NCI-H1694 treated with DMSO at 0.1 percent for 48 hours (cell line): ENCODE measurements around the gene TNIK.

Experiments
- DNase-seq: peaks from one replicate; lab custom pipeline; 2025; lab: John Stamatoyannopoulos, UW

The TNIK gene

GRCh38 chr3:171227828-171228227 is 232.4 kb downstream of the TNIK start:
- no peak for DNase-seq

- DNase-seq, result no peak
These were observed 232.8 kb downstream of the TNIK start for GRCh38 chr3:171227359-171227758.

GRCh38 chr3:171226794-171227193 is 233.4 kb downstream of the TNIK start:
- DNase-seq, result no peak

- no peak for DNase-seq
These were observed 234.5 kb downstream of the TNIK start for GRCh38 chr3:171225708-171226107.

GRCh38 chr3:171225165-171225564 is 235.0 kb downstream of the TNIK start:
- no peak for DNase-seq

- no peak for DNase-seq
These were observed 236.8 kb downstream of the TNIK start for GRCh38 chr3:171223396-171223795.

GRCh38 chr3:171222995-171223394 is 237.2 kb downstream of the TNIK start:
- DNase-seq, result no peak

GRCh38 chr3:171221597-171221996 is 238.6 kb downstream of the TNIK start:
- no peak for DNase-seq

- no peak for DNase-seq
These were observed 239.1 kb downstream of the TNIK start for GRCh38 chr3:171221104-171221503.

GRCh38 chr3:171219258-171219657 is 240.9 kb downstream of the TNIK start:
- no peak for DNase-seq

GRCh38 chr3:171218069-171218468 is 242.1 kb downstream of the TNIK start:
- DNase-seq, result no peak

- no peak for DNase-seq
These were observed 246.3 kb downstream of the TNIK start for GRCh38 chr3:171213907-171214306.

GRCh38 chr3:171213178-171213577 is 247.0 kb downstream of the TNIK start:
- no peak for DNase-seq

- no peak for DNase-seq
These were observed 247.6 kb downstream of the TNIK start for GRCh38 chr3:171212648-171213047.

GRCh38 chr3:171206283-171206682 is 253.9 kb downstream of the TNIK start:
- no peak for DNase-seq

GRCh38 chr3:171204942-171205341 is 255.3 kb downstream of the TNIK start:
- DNase-seq, result no peak

GRCh38 chr3:171201825-171202224 is 258.4 kb downstream of the TNIK start:
- DNase-seq, result no peak

GRCh38 chr3:171200750-171201088 is 259.5 kb downstream of the TNIK start:
- no peak for DNase-seq

GRCh38 chr3:171200052-171200749 is 260.0 kb downstream of the TNIK start:
- DNase-seq, result no peak

- no peak for DNase-seq
These were observed 260.8 kb downstream of the TNIK start for GRCh38 chr3:171199473-171199829.

- no peak for DNase-seq
These were observed 261.3 kb downstream of the TNIK start for GRCh38 chr3:171198781-171199472.

- DNase-seq, result no peak
These were observed 264.5 kb downstream of the TNIK start for GRCh38 chr3:171195686-171196085.

GRCh38 chr3:171194965-171195364 is 265.2 kb downstream of the TNIK start:
- no peak for DNase-seq

GRCh38 chr3:171193693-171194092 is 266.5 kb downstream of the TNIK start:
- no peak for DNase-seq
